T1000 (cell line): Measurements from ENCODE around the gene ZMYND12.
"Not testable (repeated sequence)": the region's sequence is repeated elsewhere in the genome, so short reads cannot be mapped to it uniquely, and the experiment has no call there.

Source experiments
- DNase-seq: peaks from one replicate; lab custom pipeline; 2025; ENCODE audit warnings: mixed read lengths; lab: John Stamatoyannopoulos, UW

Gene ZMYND12

GRCh38 chr1:42456010-42456753 is at the start of gene ZMYND12, which contains the start of gene PPCS:
TSS of gene ZMYND12 (minus strand) at chr1:42456022. CDS start at chr1:42455997, 25 bp downstream.
TSS of gene PPCS (plus strand) at chr1:42456543. CDS start at chr1:42456566, 23 bp downstream.
- DNase-seq, result peak; percentile 85

GRCh38 chr1:42504535-42505128 is 48.8 kb upstream of the ZMYND12 start:
- no peak for DNase-seq

- DNase-seq, result not testable (repeated sequence)
These were observed 46.2 kb upstream of the ZMYND12 start for GRCh38 chr1:42502031-42502430.

- DNase-seq, result no peak
These were observed 34.4 kb upstream of the ZMYND12 start for GRCh38 chr1:42490237-42490636.

GRCh38 chr1:42484382-42484781 is 28.6 kb upstream of the ZMYND12 start:
- no peak for DNase-seq

- DNase-seq, result no peak
These were observed 26.9 kb upstream of the ZMYND12 start for GRCh38 chr1:42482635-42483153.

GRCh38 chr1:42480921-42481320 is 25.1 kb upstream of the ZMYND12 start:
- DNase-seq, result no peak

- DNase-seq, result no peak
These were observed 23.8 kb upstream of the ZMYND12 start for GRCh38 chr1:42479621-42480020.

- DNase-seq, result no peak
These were observed 22.0 kb upstream of the ZMYND12 start for GRCh38 chr1:42477775-42478174.

GRCh38 chr1:42477354-42477753 is 21.5 kb upstream of the ZMYND12 start:
- DNase-seq, result not testable (repeated sequence)

- no peak for DNase-seq
These were observed 20.8 kb upstream of the ZMYND12 start for GRCh38 chr1:42476605-42477004.

- DNase-seq, result no peak
These were observed 13.9 kb upstream of the ZMYND12 start for GRCh38 chr1:42469727-42470126.

- no peak for DNase-seq
These were observed 10.2 kb upstream of the ZMYND12 start for GRCh38 chr1:42466030-42466429.

GRCh38 chr1:42463921-42464320 is 8.1 kb upstream of the ZMYND12 start:
- DNase-seq, result no peak

- DNase-seq, result peak; percentile 96
These were observed 7.3 kb upstream of the ZMYND12 start, which contains the start of gene CCDC30 for GRCh38 chr1:42462828-42463763. TSS of gene CCDC30 (plus strand) at chr1:42463286. CDS start at chr1:42480552, 17,266 bp downstream.

GRCh38 chr1:42461196-42461595 is 5.4 kb upstream of the ZMYND12 start:
- DNase-seq, result no peak

- no peak for DNase-seq
These were observed 900 bp upstream of the ZMYND12 start for GRCh38 chr1:42456754-42457089.

- no peak for DNase-seq
These were observed 1.4 kb downstream of the ZMYND12 start for GRCh38 chr1:42454403-42454802.

GRCh38 chr1:42453386-42453785 is 2.4 kb downstream of the ZMYND12 start:
- DNase-seq, result no peak

- no peak for DNase-seq
These were observed 5.8 kb downstream of the ZMYND12 start for GRCh38 chr1:42450061-42450460.

GRCh38 chr1:42449256-42449655 is 6.6 kb downstream of the ZMYND12 start:
- DNase-seq, result no peak

- no peak for DNase-seq
These were observed 13.2 kb downstream of the ZMYND12 start for GRCh38 chr1:42442662-42443061.
